ENCODE measurements around the gene FSTL5. TPM values are rescaled to one million over a fixed set of nuclear protein-coding genes. Genes with fewer than 3 reads are reported as not detected.

FSTL5 gene
- total RNA-seq, 1 experiment from 2014 or later = not detected

DNA sequence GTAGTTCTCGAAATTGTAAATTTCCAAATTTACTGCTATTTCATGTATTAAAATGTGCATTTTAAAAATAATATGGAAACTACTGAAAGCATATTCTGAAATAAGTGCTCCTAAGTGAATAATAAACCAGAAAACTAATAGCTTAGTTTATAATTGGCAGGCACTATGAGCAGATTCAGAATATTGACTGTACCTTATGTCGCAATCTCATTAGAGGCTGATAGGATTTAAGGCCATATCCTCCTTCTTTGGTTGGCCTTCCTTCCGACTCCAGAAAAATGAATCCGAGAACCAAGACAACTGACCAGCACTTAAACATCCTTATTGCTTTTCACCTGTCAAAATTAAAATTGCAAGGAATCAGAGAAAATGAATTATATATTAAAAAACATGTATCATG is 52.7 kb downstream of the FSTL5 start:
- Histone ChIP-seq H3K27me3 (ENCODE audit: insufficient read depth, low read length) (no peaks in the 10 kb centered on the region), H3K9ac (ENCODE audit: extremely low read depth, insufficient read length, low read length) (no peak overlapping the region), H3T11ph (ENCODE audit: low read length) (no peak overlapping the region), H3K23ac (ENCODE audit: insufficient read length, low read depth, low read length) (no peak overlapping the region), H2BK120ac (ENCODE audit: low read depth, low read length, poor library complexity, severe bottlenecking) (no peak overlapping the region), H3K14ac (ENCODE audit: insufficient read depth, low read length) (no peak overlapping the region), H2BK5ac (ENCODE audit: insufficient read length, low read length) (no peak overlapping the region), H3K23me2 (ENCODE audit: insufficient read length, low read depth, low read length, poor library complexity, severe bottlenecking) (no peaks in the 10 kb centered on the region), H3K9me3 (ENCODE audit: control insufficient read depth, low read depth, low read length) (no peaks in the 10 kb centered on the region), H3K79me2 (ENCODE audit: insufficient read depth, low read length) (no peaks in the 10 kb centered on the region), H2AFZ (ENCODE audit: low read length) (no peak overlapping the region), H3K56ac (ENCODE audit: insufficient read length, low read depth, low read length) (no peak overlapping the region), H3K27ac (ENCODE audit: insufficient read length, low read depth, low read length) (no peak overlapping the region), H4K91ac (ENCODE audit: insufficient read length, low read depth, low read length) (no peak overlapping the region), H3K4me1 (ENCODE audit: insufficient read depth, low read length) (peaks cover 9% of the 10 kb centered on the region; the same call in 1 of the 2 replicates), H2BK20ac (ENCODE audit: low read depth, low read length, poor library complexity, severe bottlenecking) (no peak overlapping the region), H3K18ac (ENCODE audit: insufficient read length, low read depth, low read length) (no peak overlapping the region), H2AK5ac (ENCODE audit: insufficient read length, low read length) (no peak overlapping the region), H2BK12ac (ENCODE audit: insufficient read length, low read depth, low read length) (no peak overlapping the region), H3K4me2 (ENCODE audit: insufficient read depth, insufficient read length, low read length) (no peak overlapping the region), H4K8ac (replicated peaks; ENCODE audit: insufficient read length, low read depth, low read length) (no peak overlapping the region), H4K5ac (ENCODE audit: insufficient read length, low read depth, low read length) (no peak overlapping the region), H4K20me1 (ENCODE audit: control insufficient read depth, insufficient read depth, insufficient read length) (no peaks in the 10 kb centered on the region), H3K79me1 (ENCODE audit: insufficient read depth, low read depth, low read length, poor library complexity, severe bottlenecking) (no peaks in the 10 kb centered on the region), H2BK15ac (ENCODE audit: low read depth, low read length) (no peak overlapping the region), H3K4ac (ENCODE audit: low read depth, low read length) (no peak overlapping the region)
- WGBS (ENCODE audit: extremely low coverage, insufficient read length, low lambda C conversion rate) = no CpG with 5 or more reads among the region's 4 CpGs
- H3K4me3 Mint-ChIP-seq = no peak overlapping the region
- no peaks in the 10 kb centered on the region for H3K9me3 Mint-ChIP-seq
- no peak overlapping the region for H3K27ac Mint-ChIP-seq
- TF ChIP-seq, protein P1, sequence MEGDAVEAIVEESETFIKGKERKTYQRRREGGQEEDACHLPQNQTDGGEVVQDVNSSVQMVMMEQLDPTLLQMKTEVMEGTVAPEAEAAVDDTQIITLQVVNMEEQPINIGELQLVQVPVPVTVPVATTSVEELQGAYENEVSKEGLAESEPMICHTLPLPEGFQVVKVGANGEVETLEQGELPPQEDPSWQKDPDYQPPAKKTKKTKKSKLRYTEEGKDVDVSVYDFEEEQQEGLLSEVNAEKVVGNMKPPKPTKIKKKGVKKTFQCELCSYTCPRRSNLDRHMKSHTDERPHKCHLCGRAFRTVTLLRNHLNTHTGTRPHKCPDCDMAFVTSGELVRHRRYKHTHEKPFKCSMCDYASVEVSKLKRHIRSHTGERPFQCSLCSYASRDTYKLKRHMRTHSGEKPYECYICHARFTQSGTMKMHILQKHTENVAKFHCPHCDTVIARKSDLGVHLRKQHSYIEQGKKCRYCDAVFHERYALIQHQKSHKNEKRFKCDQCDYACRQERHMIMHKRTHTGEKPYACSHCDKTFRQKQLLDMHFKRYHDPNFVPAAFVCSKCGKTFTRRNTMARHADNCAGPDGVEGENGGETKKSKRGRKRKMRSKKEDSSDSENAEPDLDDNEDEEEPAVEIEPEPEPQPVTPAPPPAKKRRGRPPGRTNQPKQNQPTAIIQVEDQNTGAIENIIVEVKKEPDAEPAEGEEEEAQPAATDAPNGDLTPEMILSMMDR (conservative IDR thresholded peaks at IDR 0.05) = no peak
- no peak for DNase-seq
- peaks cover 29 to 33% of the 10 kb centered on the region in 2 experiments for H3K4me1 Mint-ChIP-seq
- H3K27me3 Mint-ChIP-seq (ENCODE audit: low read depth) = no peaks in the 10 kb centered on the region
- no peaks in the 10 kb centered on the region for H3K36me3 Mint-ChIP-seq (ENCODE audit: insufficient read depth in 1 of 3, low read depth in 3 of 3)

All from H9 (cell line).